ENCODE measurements around the gene ALAS1. TPM values are rescaled to one million over a fixed set of nuclear protein-coding genes. Genes with fewer than 3 reads are reported as not detected.

Gene ALAS1
- total RNA-seq, 1 experiment from 2014 or later = 69.5 TPM

GRCh38 chr3:52197499-52197841 lies 490 bp upstream of the ALAS1 start:
- Histone ChIP-seq H2AFZ (ENCODE audit: low read length) (peak overlapping the region; percentile 79), H3K4me3 (ENCODE audit: low read length) (peak overlapping the region; percentile 83; the same call in 1 of the 2 replicates), H3K4me1 (ENCODE audit: insufficient read depth, low read length) (peaks cover 50% of the 10 kb centered on the region), H4K20me1 (ENCODE audit: low read length) (peaks cover 11% of the 10 kb centered on the region; the same call in 1 of the 2 replicates), H3K27me3 (ENCODE audit: low read length) (no peaks in the 10 kb centered on the region), H3K9ac (ENCODE audit: low read length) (peak overlapping the region; percentile 88), H3K27ac (ENCODE audit: low read length) (peak overlapping the region; percentile 31), H3K36me3 (ENCODE audit: low read depth, low read length) (peaks cover 21% of the 10 kb centered on the region), H3K9me2 (replicated peaks; ENCODE audit: low read length) (no peaks in the 10 kb centered on the region), H3K79me2 (ENCODE audit: low read length) (peaks cover 38% of the 10 kb centered on the region), H3K4me2 (ENCODE audit: low read length) (peak overlapping the region; percentile 95), H3F3A (ENCODE audit: low read length, unreplicated experiment) (no peaks in the 10 kb centered on the region), H3K9me3 (ENCODE audit: low read length) (no peaks in the 10 kb centered on the region)
- ChIA-PET POLR2A (ENCODE audit: unreplicated experiment) (no interaction called here), CTCF (no interaction called here)
- BruUV-seq (replicated peaks) = TSS peak; percentile 88
- ATAC-seq (no peak), DNase-seq (no peak)
- intact Hi-C loops (cut with micrococcal nuclease) = no loop called here
- no peak for TF ChIP-seq EZH2phosphoT487 (IDR thresholded peaks at IDR 0.05; ENCODE audit: borderline replicate concordance, low read length)
- no peak for TF ChIP-seq CTCF (conservative IDR thresholded peaks at IDR 0.05; ENCODE audit: low read depth, low read length)
- TF ChIP-seq EZH2 (IDR thresholded peaks at IDR 0.05; ENCODE audit: low read length, unreplicated experiment) = no peak

- Histone ChIP-seq H3K79me2 (ENCODE audit: low read length) (peaks cover 38% of the 10 kb centered on the region), H3K27me3 (ENCODE audit: low read length) (no peaks in the 10 kb centered on the region), H3K4me2 (ENCODE audit: low read length) (peak overlapping the region; percentile 95), H2AFZ (ENCODE audit: low read length) (no peak overlapping the region), H3K27ac (ENCODE audit: low read length) (peak overlapping the region; percentile 20; the same call in 1 of the 2 replicates), H3K36me3 (ENCODE audit: low read depth, low read length) (peaks cover 35% of the 10 kb centered on the region), H3K9me2 (replicated peaks; ENCODE audit: low read length) (no peaks in the 10 kb centered on the region), H4K20me1 (ENCODE audit: low read length) (peaks cover 11% of the 10 kb centered on the region; the same call in 1 of the 2 replicates), H3K4me3 (ENCODE audit: low read length) (peak overlapping the region; percentile 83), H3K4me1 (ENCODE audit: insufficient read depth, low read length) (peaks cover 43% of the 10 kb centered on the region), H3K9ac (ENCODE audit: low read length) (peak overlapping the region; percentile 88), H3F3A (ENCODE audit: low read length, unreplicated experiment) (no peaks in the 10 kb centered on the region), H3K9me3 (ENCODE audit: low read length) (no peaks in the 10 kb centered on the region)
- no peak for DNase-seq
- TF ChIP-seq CTCF (conservative IDR thresholded peaks at IDR 0.05; ENCODE audit: low read depth, low read length) = no peak
- no peak for TF ChIP-seq EZH2phosphoT487 (IDR thresholded peaks at IDR 0.05; ENCODE audit: borderline replicate concordance, low read length)
- no peak for TF ChIP-seq EZH2 (IDR thresholded peaks at IDR 0.05; ENCODE audit: low read length, unreplicated experiment)
- intact Hi-C loops (cut with micrococcal nuclease) = loop anchor here (2.0 kb wide), 1 partner anchor 44 kb away; the partner anchor contains the start of gene POC1A
- BruUV-seq (replicated peaks) = no TSS peak
- peak; percentile 8 for ATAC-seq
- ChIA-PET POLR2A (ENCODE audit: unreplicated experiment) (interaction anchor here (0.5 kb wide), 1 partner anchor 142 kb away, joined by 6 read pairs; no protein-coding TSS in a partner anchor), CTCF (no interaction called here)
Measured at GRCh38 chr3:52198643-52199608, 966 bp downstream of the ALAS1 start.

All from PC-3 (cell line).